ENCODE data around the gene SUN2.

GRCh38 chr22:38767313-38767712 lies 11.5 kb upstream of the SUN2 start:
- no peak for TF ChIP-seq POLR2A (IDR thresholded peaks at IDR 0.05; ENCODE audit: low read depth, low read length)
- no peak for TF ChIP-seq POLR2AphosphoS5 (IDR thresholded peaks at IDR 0.05; ENCODE audit: low read depth, low read length)
